ENCODE results near the gene AKNA.

Gene AKNA

GRCh38 chr9:114302727-114303126, 85.1 kb downstream of the AKNA start:
- DNase-seq (ENCODE audit: low read depth), result no peak
- Histone ChIP-seq H3K9me3 (ENCODE audit: control insufficient read depth, low read length) (no peaks in the 10 kb centered on the region), H3K9ac (ENCODE audit: low read length) (no peak overlapping the region), H3K4me1 (ENCODE audit: control insufficient read depth, insufficient read depth, low read length) (peaks cover 3% of the 10 kb centered on the region), H3K36me3 (ENCODE audit: control insufficient read depth, insufficient read depth, low read length, severe bottlenecking) (peaks cover 73% of the 10 kb centered on the region), H3K4me3 (ENCODE audit: low read length) (no peak overlapping the region), H3K27me3 (replicated peaks; ENCODE audit: control insufficient read depth, insufficient read depth, low read length) (no peaks in the 10 kb centered on the region)

DNA sequence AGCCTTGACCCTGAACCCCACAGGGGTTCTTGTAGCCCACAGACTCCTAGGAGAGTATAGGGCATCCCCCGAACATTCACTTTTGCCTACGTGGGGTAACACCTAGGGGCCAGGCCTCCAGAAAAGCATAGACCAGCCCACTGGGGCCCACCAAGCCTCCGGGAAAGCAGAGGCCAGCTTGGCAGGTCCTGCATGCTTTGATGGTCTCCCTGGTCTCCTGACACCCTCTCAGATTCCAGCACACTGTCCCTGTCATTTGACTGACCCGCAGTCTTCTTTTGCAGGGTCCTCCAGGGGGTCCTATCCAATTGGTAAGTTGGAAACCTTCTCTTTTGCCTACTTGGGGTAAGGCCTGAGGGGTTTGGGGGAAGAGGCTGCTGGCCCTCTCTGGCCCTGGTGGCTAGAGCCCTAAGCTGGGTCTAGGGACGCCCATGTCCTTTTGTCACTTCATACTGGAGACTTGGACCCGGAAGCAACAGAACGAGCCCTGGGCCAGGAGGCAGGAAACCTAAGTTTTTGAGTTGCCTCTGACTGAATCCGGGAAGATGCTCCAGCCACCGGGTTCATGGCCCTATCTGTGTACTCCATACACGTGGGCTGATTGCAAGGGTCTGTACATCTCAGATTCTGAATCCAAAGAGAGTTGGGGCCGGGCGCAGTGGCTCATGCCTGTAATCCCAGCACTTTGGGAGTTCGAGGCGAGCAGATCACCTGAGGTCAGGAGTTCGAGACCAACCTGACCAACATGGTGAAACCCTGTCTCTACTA, 85.8 kb downstream of the AKNA start:
- no peaks in the 10 kb centered on the region for H3K9me3 ChIP-seq (ENCODE audit: control insufficient read depth, low read length)
- H3K36me3 ChIP-seq (ENCODE audit: control insufficient read depth, insufficient read depth, low read length, severe bottlenecking), result peaks cover 73% of the 10 kb centered on the region
- H3K4me3 ChIP-seq (ENCODE audit: low read length), result no peak overlapping the region
- no peaks in the 10 kb centered on the region for H3K27me3 ChIP-seq (replicated peaks; ENCODE audit: control insufficient read depth, insufficient read depth, low read length)
- no peak overlapping the region for H3K9ac ChIP-seq (ENCODE audit: low read length)
- no peak for DNase-seq (ENCODE audit: low read depth)
- H3K4me1 ChIP-seq (ENCODE audit: control insufficient read depth, insufficient read depth, low read length), result no peaks in the 10 kb centered on the region

DNA sequence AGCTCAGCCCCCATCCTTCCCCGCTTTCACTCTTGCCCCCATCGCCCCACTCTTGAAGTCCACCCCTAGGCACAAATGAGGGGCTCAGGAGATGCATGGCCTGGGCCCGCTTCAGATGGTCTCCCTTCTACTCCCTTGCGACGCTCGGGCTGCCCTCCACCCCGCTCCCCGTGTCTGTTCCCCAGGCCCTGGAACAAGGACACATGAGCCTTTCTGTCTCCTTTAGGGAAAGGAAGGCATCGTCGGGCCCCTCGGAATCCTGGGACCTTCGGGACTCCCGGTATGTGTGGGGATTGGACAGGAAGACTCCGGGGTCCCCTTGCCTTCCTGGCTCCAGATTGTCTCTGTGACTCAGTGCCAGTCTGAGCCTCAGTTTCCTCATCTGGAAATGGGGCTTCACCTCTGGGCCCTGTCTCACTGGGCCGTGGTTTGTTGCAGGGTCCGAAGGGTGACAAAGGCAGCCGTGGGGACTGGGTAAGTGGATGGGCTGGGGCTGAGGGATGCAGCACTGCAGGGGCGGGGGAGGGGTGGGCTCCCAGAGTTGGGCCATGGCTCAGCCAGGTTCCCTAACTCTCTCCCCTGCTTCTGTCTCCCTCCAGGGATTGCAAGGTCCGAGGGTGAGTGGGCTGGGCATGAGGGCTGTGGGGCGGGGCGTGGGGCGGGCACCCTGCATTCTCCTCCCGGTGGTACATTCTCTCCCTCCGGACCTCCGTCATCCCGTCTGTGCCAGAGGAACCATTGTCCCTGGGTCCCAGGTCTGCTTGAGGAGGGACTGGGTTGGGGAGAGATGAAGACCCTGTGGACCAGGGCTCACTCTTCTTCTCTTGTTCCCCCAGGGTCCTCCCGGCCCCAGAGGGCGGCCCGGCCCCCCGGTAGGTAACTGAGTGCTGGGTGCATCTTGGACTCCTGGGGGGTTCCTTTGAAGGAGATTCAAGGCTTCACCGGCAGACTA, 86.7 kb downstream of the AKNA start:
- DNase-seq (ENCODE audit: low read depth), result no peak

GRCh38 chr9:114300153-114300845, 87.5 kb downstream of the AKNA start:
- H3K9me3 ChIP-seq (ENCODE audit: control insufficient read depth, low read length), result peaks cover 6% of the 10 kb centered on the region
- H3K27me3 ChIP-seq (replicated peaks; ENCODE audit: control insufficient read depth, insufficient read depth, low read length), result no peaks in the 10 kb centered on the region
- no peak overlapping the region for H3K9ac ChIP-seq (ENCODE audit: low read length)
- peaks cover 80% of the 10 kb centered on the region for H3K36me3 ChIP-seq (ENCODE audit: control insufficient read depth, insufficient read depth, low read length, severe bottlenecking)
- H3K4me3 ChIP-seq (ENCODE audit: low read length), result no peak overlapping the region
- no peaks in the 10 kb centered on the region for H3K4me1 ChIP-seq (ENCODE audit: control insufficient read depth, insufficient read depth, low read length)
- DNase-seq (ENCODE audit: low read depth), result no peak

More for the DNA sequence above, 86.7 kb downstream of the AKNA start:
- Histone ChIP-seq H3K4me1 (ENCODE audit: control insufficient read depth, insufficient read depth, low read length) (no peaks in the 10 kb centered on the region), H3K4me3 (ENCODE audit: low read length) (no peak overlapping the region), H3K9ac (ENCODE audit: low read length) (no peak overlapping the region), H3K36me3 (ENCODE audit: control insufficient read depth, insufficient read depth, low read length, severe bottlenecking) (peaks cover 73% of the 10 kb centered on the region), H3K27me3 (replicated peaks; ENCODE audit: control insufficient read depth, insufficient read depth, low read length) (no peaks in the 10 kb centered on the region), H3K9me3 (ENCODE audit: control insufficient read depth, low read length) (peaks cover 3% of the 10 kb centered on the region)

DNA sequence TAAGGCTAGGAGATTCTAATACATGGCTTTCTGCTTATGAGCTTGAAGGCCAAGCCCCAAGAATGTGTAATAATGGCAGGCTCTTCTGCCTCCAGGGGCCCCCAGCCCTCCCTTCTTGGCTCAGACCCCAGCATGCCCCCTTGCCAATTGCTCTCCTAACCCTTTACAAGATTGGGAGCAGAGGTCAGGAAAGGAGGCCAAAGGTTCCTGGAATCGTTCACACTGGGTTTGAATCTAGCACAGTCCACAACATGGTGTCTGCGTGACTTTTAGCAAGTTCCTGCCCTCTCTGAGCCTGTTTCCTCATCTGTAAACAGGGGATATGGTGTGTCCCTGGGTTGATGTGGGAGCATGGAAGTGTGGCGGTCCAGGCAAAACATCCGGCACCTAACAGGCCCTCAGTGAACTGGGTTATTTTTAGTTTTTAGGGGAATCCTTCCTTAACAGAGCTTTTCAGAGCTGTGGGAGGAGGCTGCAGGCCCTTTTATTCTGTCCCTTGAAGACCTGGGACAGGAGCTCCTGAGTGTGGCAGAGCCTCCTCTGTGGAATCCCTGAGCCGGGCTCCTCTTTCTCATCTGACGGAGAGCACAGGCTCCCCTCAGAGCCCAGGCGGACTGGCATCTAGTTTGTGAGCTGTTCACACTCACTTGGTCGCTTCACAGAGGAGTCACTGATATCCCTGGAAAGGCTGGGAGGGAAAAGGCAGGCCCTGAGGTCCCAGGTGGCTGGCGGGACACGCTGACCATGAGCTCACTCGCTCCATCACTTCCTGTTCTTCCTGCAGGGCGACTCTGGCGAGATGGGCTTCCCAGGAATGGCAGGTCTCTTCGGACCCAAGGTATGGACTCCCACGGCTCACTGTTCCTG, 88.3 kb downstream of the AKNA start:
- no peak for DNase-seq (ENCODE audit: low read depth)
- H3K36me3 ChIP-seq (ENCODE audit: control insufficient read depth, insufficient read depth, low read length, severe bottlenecking), result peaks cover 82% of the 10 kb centered on the region

GRCh38 chr9:114296338-114296737, 91.4 kb downstream of the AKNA start:
- no peaks in the 10 kb centered on the region for H3K27me3 ChIP-seq (replicated peaks; ENCODE audit: control insufficient read depth, insufficient read depth, low read length)
- DNase-seq (ENCODE audit: low read depth), result no peak
- H3K4me3 ChIP-seq (ENCODE audit: low read length), result no peak overlapping the region
- H3K9me3 ChIP-seq (ENCODE audit: control insufficient read depth, low read length), result peaks cover 15% of the 10 kb centered on the region
- no peak overlapping the region for H3K9ac ChIP-seq (ENCODE audit: low read length)
- peaks cover 8% of the 10 kb centered on the region for H3K4me1 ChIP-seq (ENCODE audit: control insufficient read depth, insufficient read depth, low read length)
- H3K36me3 ChIP-seq (ENCODE audit: control insufficient read depth, insufficient read depth, low read length, severe bottlenecking), result peaks cover 93% of the 10 kb centered on the region

More for the DNA sequence above, 88.3 kb downstream of the AKNA start:
- H3K9me3 ChIP-seq (ENCODE audit: control insufficient read depth, low read length), result peaks cover 13% of the 10 kb centered on the region
- H3K27me3 ChIP-seq (replicated peaks; ENCODE audit: control insufficient read depth, insufficient read depth, low read length), result no peaks in the 10 kb centered on the region
- no peaks in the 10 kb centered on the region for H3K4me1 ChIP-seq (ENCODE audit: control insufficient read depth, insufficient read depth, low read length)
- H3K9ac ChIP-seq (ENCODE audit: low read length), result no peak overlapping the region
- no peak overlapping the region for H3K4me3 ChIP-seq (ENCODE audit: low read length)

DNA sequence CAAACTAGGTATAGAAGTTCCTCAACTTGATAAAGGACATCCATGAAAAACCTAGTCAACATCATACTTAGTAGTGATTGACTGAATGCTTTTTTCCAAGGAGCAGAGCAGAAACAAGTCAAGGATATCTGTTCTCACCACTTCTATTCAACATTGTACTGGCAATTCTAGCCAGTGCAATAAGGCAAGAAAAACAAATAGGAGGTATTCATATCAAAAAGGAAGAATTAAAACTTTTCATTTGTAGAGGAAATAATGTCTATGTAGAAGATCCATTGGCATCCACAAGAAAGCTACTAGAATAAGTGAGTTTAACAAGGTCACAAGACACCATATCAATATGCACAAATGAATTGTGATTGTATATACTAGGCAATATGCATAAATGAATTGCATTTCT, 93.1 kb downstream of the AKNA start:
- Histone ChIP-seq H3K36me3 (ENCODE audit: control insufficient read depth, insufficient read depth, low read length, severe bottlenecking) (peaks cover 82% of the 10 kb centered on the region), H3K4me3 (ENCODE audit: low read length) (no peak overlapping the region), H3K27me3 (replicated peaks; ENCODE audit: control insufficient read depth, insufficient read depth, low read length) (no peaks in the 10 kb centered on the region), H3K9me3 (ENCODE audit: control insufficient read depth, low read length) (peaks cover 15% of the 10 kb centered on the region), H3K4me1 (ENCODE audit: control insufficient read depth, insufficient read depth, low read length) (peaks cover 8% of the 10 kb centered on the region), H3K9ac (ENCODE audit: low read length) (no peak overlapping the region)
- DNase-seq (ENCODE audit: low read depth), result no peak

GRCh38 chr9:114291886-114292590, 95.7 kb downstream of the AKNA start:
- Histone ChIP-seq H3K4me1 (ENCODE audit: control insufficient read depth, insufficient read depth, low read length) (peaks cover 8% of the 10 kb centered on the region), H3K9ac (ENCODE audit: low read length) (peak overlapping the region; percentile 5), H3K9me3 (ENCODE audit: control insufficient read depth, low read length) (peaks cover 15% of the 10 kb centered on the region), H3K27me3 (replicated peaks; ENCODE audit: control insufficient read depth, insufficient read depth, low read length) (no peaks in the 10 kb centered on the region), H3K4me3 (ENCODE audit: low read length) (no peak overlapping the region), H3K36me3 (ENCODE audit: control insufficient read depth, insufficient read depth, low read length, severe bottlenecking) (peaks cover 60% of the 10 kb centered on the region)
- DNase-seq (ENCODE audit: low read depth), result no peak

GRCh38 chr9:114291064-114291474, 96.7 kb downstream of the AKNA start:
- Histone ChIP-seq H3K27me3 (replicated peaks; ENCODE audit: control insufficient read depth, insufficient read depth, low read length) (no peaks in the 10 kb centered on the region), H3K4me3 (ENCODE audit: low read length) (no peak overlapping the region), H3K36me3 (ENCODE audit: control insufficient read depth, insufficient read depth, low read length, severe bottlenecking) (peaks cover 50% of the 10 kb centered on the region), H3K9me3 (ENCODE audit: control insufficient read depth, low read length) (peaks cover 11% of the 10 kb centered on the region), H3K4me1 (ENCODE audit: control insufficient read depth, insufficient read depth, low read length) (peaks cover 8% of the 10 kb centered on the region), H3K9ac (ENCODE audit: low read length) (no peak overlapping the region)
- DNase-seq (ENCODE audit: low read depth), result peak; percentile 86

GRCh38 chr9:114290561-114290986, 97.2 kb downstream of the AKNA start:
- no peak for DNase-seq (ENCODE audit: low read depth)
- Histone ChIP-seq H3K4me1 (ENCODE audit: control insufficient read depth, insufficient read depth, low read length) (peaks cover 13% of the 10 kb centered on the region), H3K36me3 (ENCODE audit: control insufficient read depth, insufficient read depth, low read length, severe bottlenecking) (peaks cover 45% of the 10 kb centered on the region), H3K4me3 (ENCODE audit: low read length) (no peak overlapping the region), H3K9ac (ENCODE audit: low read length) (no peak overlapping the region), H3K27me3 (replicated peaks; ENCODE audit: control insufficient read depth, insufficient read depth, low read length) (no peaks in the 10 kb centered on the region), H3K9me3 (ENCODE audit: control insufficient read depth, low read length) (peaks cover 11% of the 10 kb centered on the region)

Data from adipocyte (in vitro differentiated cells).